ENCODE measurements around the gene ZNF765. TPM values are rescaled to one million over a fixed set of nuclear protein-coding genes. Genes with fewer than 3 reads are reported as not detected.
"Not testable (repeated sequence)": the region's sequence is repeated elsewhere in the genome, so short reads cannot be mapped to it uniquely, and the experiment has no call there.

Gene ZNF765
- total RNA-seq, 1 experiment from 2014 or later: 6.7 TPM

- no peaks in the 10 kb centered on the region for H3K27me3 ChIP-seq (ENCODE audit: insufficient read depth, low read length)
- ChIA-PET RAD21 (ENCODE audit: low non-redundant PET in 1 of 2, low total read pairs in 2 of 2, uncharacterized antibody in 2 of 2, unreplicated experiment in 2 of 2) (no interaction called here), POLR2A (no interaction called here), CTCF (no interaction called here)
- no peak for DNase-seq (ENCODE audit: low read depth, low spot score)
- H3K4me2 ChIP-seq (ENCODE audit: low read length): peak overlapping the region; percentile 94
- BruUV-seq (replicated peaks): no TSS peak
- peaks cover 0 to 4% of the 10 kb centered on the region in 2 experiments; a peak in 2 of 4 replicates for H3K9me3 ChIP-seq (ENCODE audit: control insufficient read depth in 1 of 2, insufficient read depth in 1 of 2, low read depth in 1 of 2, low read length in 2 of 2)
- no peaks in the 10 kb centered on the region for H3K9me2 ChIP-seq (ENCODE audit: insufficient read depth)
- no peak overlapping the region for H2AFZ ChIP-seq (ENCODE audit: low read depth, low read length, poor library complexity, severe bottlenecking)
- peaks cover 3% of the 10 kb centered on the region in 2 experiments; a peak in 2 of 4 replicates for H3K36me3 ChIP-seq (ENCODE audit: control insufficient read depth in 1 of 2, insufficient read depth in 2 of 2, low read length in 2 of 2)
- no peak overlapping the region for H3K27ac ChIP-seq (ENCODE audit: low read depth, low read length)
- peaks cover 10% of the 10 kb centered on the region; the same call in 1 of the 2 replicates for H3K79me2 ChIP-seq (ENCODE audit: insufficient read depth, low read length)
- peaks cover 0 to 4% of the 10 kb centered on the region in 2 experiments; a peak in 1 of 4 replicates for H3K4me1 ChIP-seq (ENCODE audit: control insufficient read depth in 1 of 2, insufficient read depth in 2 of 2, low read length in 2 of 2)
- no peak overlapping the region for H3K9ac ChIP-seq (ENCODE audit: low read length)
- peak; percentile 7 for ATAC-seq
- no peaks in the 10 kb centered on the region for H4K20me1 ChIP-seq (ENCODE audit: insufficient read depth)
- TF ChIP-seq POLR2AphosphoS5 (IDR thresholded peaks at IDR 0.05; ENCODE audit: low read depth, low read length) (no peak), YY1 (IDR thresholded peaks at IDR 0.05; ENCODE audit: extremely low read depth, insufficient replicate concordance, low read depth, low read length) (no peak), EGR1 (IDR thresholded peaks at IDR 0.05; ENCODE audit: low read depth) (no peak), SIN3A (IDR thresholded peaks at IDR 0.05; ENCODE audit: low read depth) (no peak), JUND (IDR thresholded peaks at IDR 0.05) (no peak), CEBPB (IDR thresholded peaks at IDR 0.05; ENCODE audit: low read depth) (no peak), SRF (IDR thresholded peaks at IDR 0.05; ENCODE audit: low read depth) (no peak)
- intact Hi-C loops (cut with micrococcal nuclease): no loop called here
- H3K4me3 ChIP-seq (replicated peaks in 1 of 2; ENCODE audit: low read depth in 1 of 2, low read length in 2 of 2): peak overlapping the region in 1 of 2 experiments; percentile 85; a peak in 2 of 4 replicates
Measured at GRCh38 chr19:53394522-53394973, 401 bp upstream of the ZNF765 start.

- peak overlapping the region; percentile 94 for H3K4me2 ChIP-seq (ENCODE audit: low read length)
- H3K9me2 ChIP-seq (ENCODE audit: insufficient read depth); RAD21 ChIA-PET (ENCODE audit: low non-redundant PET in 1 of 2, low total read pairs in 2 of 2, uncharacterized antibody in 2 of 2, unreplicated experiment in 2 of 2); H3K4me1 ChIP-seq (ENCODE audit: control insufficient read depth in 1 of 2, insufficient read depth in 2 of 2, low read length in 2 of 2); intact Hi-C loops (cut with micrococcal nuclease); H4K20me1 ChIP-seq (ENCODE audit: insufficient read depth); CTCF ChIA-PET; H3K27ac ChIP-seq (ENCODE audit: low read depth, low read length); H3K9me3 ChIP-seq (ENCODE audit: control insufficient read depth in 1 of 2, insufficient read depth in 1 of 2, low read depth in 1 of 2, low read length in 2 of 2); H2AFZ ChIP-seq (ENCODE audit: low read depth, low read length, poor library complexity, severe bottlenecking); H3K79me2 ChIP-seq (ENCODE audit: insufficient read depth, low read length); BruUV-seq (replicated peaks); H3K36me3 ChIP-seq (ENCODE audit: control insufficient read depth in 1 of 2, insufficient read depth in 2 of 2, low read length in 2 of 2); ATAC-seq; DNase-seq (ENCODE audit: low read depth, low spot score); POLR2A ChIA-PET; H3K27me3 ChIP-seq (ENCODE audit: insufficient read depth, low read length): not testable (repeated sequence)
- peak overlapping the region; percentile 79 for H3K9ac ChIP-seq (ENCODE audit: low read length)
- H3K4me3 ChIP-seq (replicated peaks in 1 of 2; ENCODE audit: low read depth in 1 of 2, low read length in 2 of 2): peak overlapping the region; percentile 84 to 85
Measured at GRCh38 chr19:53395840-53396524, 1.0 kb downstream of the ZNF765 start.

Measured in HCT116 (cell line).